Mucosa of descending colon (tissue), 3 donors: ENCODE results near the gene SULT4A1. TPM values are rescaled to one million over a fixed set of nuclear protein-coding genes. Genes with fewer than 3 reads are reported as not detected.

Experiments used
- ATAC-seq: fragments of 200-7000 bp; cut with Tn5 transposase; one replicate; pipeline ENCODE4 v1.9.1; 2020; ENCODE audit warnings: mild to moderate bottlenecking, moderate library complexity
- DNase-seq, 3 donors: peaks; one replicate each; pipeline ENCODE4 v3.0.0-alpha.2; 2020
- H3K36me3 ChIP-seq: fragments of 200-600 bp; one replicate; pipeline ENCODE4 v1.8.0; 2021; ENCODE audit warnings: low read depth, mild to moderate bottlenecking
- H3K4me1 ChIP-seq: fragments of 200-600 bp; one replicate; pipeline ENCODE4 v1.8.0; 2021; ENCODE audit warnings: low read depth, mild to moderate bottlenecking
- H3K4me3 ChIP-seq: fragments of 200-600 bp; one replicate; pipeline ENCODE4 v1.8.0; 2021; ENCODE audit warnings: mild to moderate bottlenecking
- H3K9me3 ChIP-seq: fragments of 200-600 bp; one replicate; pipeline ENCODE4 v1.8.0; 2021; ENCODE audit warnings: mild to moderate bottlenecking
- intact Hi-C, 2 donors: fragments of 100-400 bp; cut with DNase I in 1 of 2; cut with micrococcal nuclease in 1 of 2; formaldehyde crosslinking; loops; one replicate each; pipeline versions ENCODE4 v1.11.0 to v1.11.1; 2022; cut with DNase I, micrococcal nuclease
- total RNA-seq, 3 donors: library from RNA; stranded (reverse); fragmentation: NEBNext Ultra II Directional in 2 of 3; extraction: Animal tissue kit (Norgen Biotek cat#: 25700) in 2 of 3; gene quantifications; one replicate each; pipeline versions ENCODE4 v1.2.1 to v1.2.4, GENCODE V29; 2021 to 2023
- TF ChIP-seq, protein P1 (sequence below): fragments of 200-600 bp; IDR thresholded peaks from one replicate; pipeline ENCODE4 v1.8.0; 2022; ENCODE audit warnings: antibody characterized with exemption, mild to moderate bottlenecking
- donor health status: DM: no; HTN: no; CAD: no; lungs with moderate emphysema.
- donor health status: DM: no; HTN: no; CAD: no.
- donor health status: DM: no; HTN: yes; CAD: no.

SULT4A1 gene
- total RNA-seq, 3 donors from 2014 or later, result 0.34 to 4.1 TPM; not detected in 1

- no peak for ATAC-seq
- Histone ChIP-seq H3K4me1 (no peaks in the 10 kb centered on the region), H3K36me3 (no peaks in the 10 kb centered on the region), H3K4me3 (no peak overlapping the region), H3K9me3 (no peaks in the 10 kb centered on the region)
- intact Hi-C loops, result no loop called here
- TF ChIP-seq, protein P1, sequence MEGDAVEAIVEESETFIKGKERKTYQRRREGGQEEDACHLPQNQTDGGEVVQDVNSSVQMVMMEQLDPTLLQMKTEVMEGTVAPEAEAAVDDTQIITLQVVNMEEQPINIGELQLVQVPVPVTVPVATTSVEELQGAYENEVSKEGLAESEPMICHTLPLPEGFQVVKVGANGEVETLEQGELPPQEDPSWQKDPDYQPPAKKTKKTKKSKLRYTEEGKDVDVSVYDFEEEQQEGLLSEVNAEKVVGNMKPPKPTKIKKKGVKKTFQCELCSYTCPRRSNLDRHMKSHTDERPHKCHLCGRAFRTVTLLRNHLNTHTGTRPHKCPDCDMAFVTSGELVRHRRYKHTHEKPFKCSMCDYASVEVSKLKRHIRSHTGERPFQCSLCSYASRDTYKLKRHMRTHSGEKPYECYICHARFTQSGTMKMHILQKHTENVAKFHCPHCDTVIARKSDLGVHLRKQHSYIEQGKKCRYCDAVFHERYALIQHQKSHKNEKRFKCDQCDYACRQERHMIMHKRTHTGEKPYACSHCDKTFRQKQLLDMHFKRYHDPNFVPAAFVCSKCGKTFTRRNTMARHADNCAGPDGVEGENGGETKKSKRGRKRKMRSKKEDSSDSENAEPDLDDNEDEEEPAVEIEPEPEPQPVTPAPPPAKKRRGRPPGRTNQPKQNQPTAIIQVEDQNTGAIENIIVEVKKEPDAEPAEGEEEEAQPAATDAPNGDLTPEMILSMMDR, result no peak
- peak in 1 of 3 donors; percentile 28 for DNase-seq
Measured at GRCh38 chr22:43881091-43882061, 19.1 kb upstream of the SULT4A1 start.

- no peaks in the 10 kb centered on the region for H3K36me3 ChIP-seq
- ATAC-seq, result no peak
- intact Hi-C loops, result no loop called here
- no peak overlapping the region for H3K4me3 ChIP-seq
- peak in 1 of 3 donors; percentile 25 for DNase-seq
- TF ChIP-seq, protein P1, result no peak
- no peaks in the 10 kb centered on the region for H3K9me3 ChIP-seq
- no peaks in the 10 kb centered on the region for H3K4me1 ChIP-seq
Measured at GRCh38 chr22:43880541-43880991, 18.3 kb upstream of the SULT4A1 start.

- no peaks in the 10 kb centered on the region for H3K4me1 ChIP-seq
- intact Hi-C loops, result no loop called here
- TF ChIP-seq, protein P1, result no peak
- ATAC-seq (no peak), DNase-seq (peak in 1 of 3 donors; percentile 19)
- H3K36me3 ChIP-seq, result no peaks in the 10 kb centered on the region
- H3K4me3 ChIP-seq, result no peak overlapping the region
- no peaks in the 10 kb centered on the region for H3K9me3 ChIP-seq
Measured at GRCh38 chr22:43879901-43880540, 17.7 kb upstream of the SULT4A1 start.

DNA sequence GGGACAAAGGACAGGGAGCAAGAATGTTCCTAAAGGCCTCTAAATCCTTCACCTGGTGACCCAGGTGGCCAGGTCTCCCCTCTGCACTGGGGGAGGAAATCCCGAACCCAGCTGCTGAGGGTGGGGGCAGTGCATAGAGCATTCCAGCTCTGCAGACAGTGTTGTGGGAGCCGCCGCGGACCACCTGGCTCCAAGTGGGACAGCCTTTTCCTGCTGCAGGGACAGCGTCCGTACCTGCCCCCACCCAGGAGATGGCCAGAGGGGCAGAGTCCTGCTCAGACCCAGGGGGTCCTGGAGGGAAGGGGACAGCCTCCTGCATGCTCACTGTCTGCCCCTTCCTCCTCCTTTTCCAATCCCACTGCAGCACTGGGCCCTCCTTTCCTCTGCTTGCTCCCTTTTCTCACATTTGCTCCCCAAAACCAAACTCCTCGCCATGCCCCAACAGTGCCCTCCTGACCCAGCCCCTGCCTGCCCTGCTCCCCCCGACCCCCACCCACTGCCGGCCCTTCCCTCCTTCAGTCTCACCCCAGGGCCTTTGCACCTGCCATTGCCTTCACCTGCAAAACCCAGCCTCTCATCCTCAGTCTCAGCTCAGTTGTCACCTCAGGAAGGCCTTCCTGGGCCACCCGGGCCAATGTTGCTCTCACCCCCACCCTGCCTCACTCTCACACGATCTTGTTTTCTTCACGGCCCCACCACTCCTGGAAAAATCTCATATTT is 16.7 kb upstream of the SULT4A1 start:
- Histone ChIP-seq H3K36me3 (no peaks in the 10 kb centered on the region), H3K9me3 (no peaks in the 10 kb centered on the region), H3K4me1 (no peaks in the 10 kb centered on the region), H3K4me3 (no peak overlapping the region)
- intact Hi-C loops, result no loop called here
- TF ChIP-seq, protein P1, result no peak
- DNase-seq (peak in 1 of 3 donors; percentile 21), ATAC-seq (no peak)

- H3K4me3 ChIP-seq, result no peak overlapping the region
- DNase-seq (peak in 1 of 3 donors; percentile 19), ATAC-seq (no peak)
- H3K36me3 ChIP-seq, result no peaks in the 10 kb centered on the region
- intact Hi-C loops, result no loop called here
- no peaks in the 10 kb centered on the region for H3K9me3 ChIP-seq
- no peaks in the 10 kb centered on the region for H3K4me1 ChIP-seq
- TF ChIP-seq, protein P1, result no peak
Measured at GRCh38 chr22:43878079-43878795, 15.9 kb upstream of the SULT4A1 start.
